Measurements from ENCODE around the gene HGF.

HGF gene

GRCh38 chr7:81768951-81769778 lies 682 bp downstream of the HGF start:
- in situ Hi-C loops (cut with HindIII; ENCODE audit: low pct_unique_long_range_greater_than_20kb, low sequenced_read_pairs), result no loop called here
- no peak for DNase-seq (ENCODE audit: low read depth in 1 of 2, low spot score in 1 of 2)

DNA sequence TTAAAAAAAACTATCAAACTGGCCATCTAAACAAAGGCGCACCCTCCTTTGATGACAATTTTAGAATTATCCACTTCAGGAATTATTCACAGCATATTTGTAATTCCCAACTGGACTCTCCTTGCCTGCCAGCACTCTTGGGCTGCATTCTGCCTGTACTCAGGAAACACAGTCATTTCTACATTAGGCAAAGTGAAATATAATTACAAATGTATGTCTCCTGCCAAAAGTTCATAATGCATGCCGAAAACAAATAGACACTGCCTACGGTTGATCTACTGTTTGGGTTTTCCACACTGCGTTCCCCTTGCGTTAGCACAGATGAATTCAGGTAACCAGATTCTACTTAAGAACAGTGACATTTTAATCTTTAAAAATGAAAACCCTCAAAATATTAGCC lies 1.9 kb downstream of the HGF start:
- DNase-seq (ENCODE audit: low read depth in 1 of 2, low spot score in 1 of 2), result no peak
- in situ Hi-C loops (cut with HindIII; ENCODE audit: low pct_unique_long_range_greater_than_20kb, low sequenced_read_pairs), result no loop called here
- TF ChIP-seq JUND (IDR thresholded peaks at IDR 0.05; ENCODE audit: low read depth), result no peak

More at GRCh38 chr7:81768951-81769778, 682 bp downstream of the HGF start:
- TF ChIP-seq JUND (IDR thresholded peaks at IDR 0.05; ENCODE audit: low read depth), result no peak

DNA sequence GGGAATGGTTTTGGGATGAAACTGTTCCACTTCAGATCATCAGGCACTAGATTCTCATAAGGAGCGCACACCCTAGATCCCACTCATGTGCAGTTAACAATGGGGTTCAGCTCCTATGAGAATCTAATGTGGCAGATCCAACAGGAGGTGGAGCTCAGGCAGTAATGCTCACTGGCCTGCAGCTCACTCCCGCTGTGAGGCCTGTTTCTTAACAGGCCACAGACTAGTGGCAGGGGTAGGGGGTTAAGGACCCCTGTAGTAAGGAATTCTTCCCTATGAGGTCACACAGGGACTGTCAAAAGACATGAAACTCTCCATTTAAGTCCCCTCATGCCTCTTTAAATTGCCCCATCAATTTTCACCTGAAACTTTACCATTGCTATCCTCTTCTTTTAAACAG lies 8.0 kb downstream of the HGF start:
- in situ Hi-C loops (cut with HindIII; ENCODE audit: low pct_unique_long_range_greater_than_20kb, low sequenced_read_pairs), result no loop called here
- no peak for TF ChIP-seq JUND (IDR thresholded peaks at IDR 0.05; ENCODE audit: low read depth)
- DNase-seq (ENCODE audit: low read depth in 1 of 2, low spot score in 1 of 2), result no peak

DNA sequence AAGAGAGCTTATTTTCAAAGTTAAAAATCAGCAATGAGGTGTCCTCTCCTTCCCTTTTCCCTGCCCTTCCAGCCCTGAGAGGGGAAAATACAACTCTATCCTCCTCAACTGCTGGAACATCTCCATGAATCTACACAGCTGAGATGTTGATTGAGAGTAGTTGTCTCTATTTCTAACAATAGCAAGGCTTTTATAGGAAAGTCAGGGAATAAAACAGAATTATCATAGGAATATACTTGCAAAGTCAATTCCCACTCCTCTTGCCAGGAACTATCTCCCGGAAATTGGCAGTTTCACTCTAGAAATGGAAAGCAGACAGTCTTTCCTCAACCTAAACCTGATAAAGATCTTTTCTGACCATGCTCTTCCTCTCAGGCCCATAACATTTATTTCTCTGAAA lies 8.8 kb downstream of the HGF start:
- in situ Hi-C loops (cut with HindIII; ENCODE audit: low pct_unique_long_range_greater_than_20kb, low sequenced_read_pairs), result no loop called here
- no peak for DNase-seq (ENCODE audit: low read depth in 1 of 2, low spot score in 1 of 2)
- no peak for TF ChIP-seq JUND (IDR thresholded peaks at IDR 0.05; ENCODE audit: low read depth)

DNA sequence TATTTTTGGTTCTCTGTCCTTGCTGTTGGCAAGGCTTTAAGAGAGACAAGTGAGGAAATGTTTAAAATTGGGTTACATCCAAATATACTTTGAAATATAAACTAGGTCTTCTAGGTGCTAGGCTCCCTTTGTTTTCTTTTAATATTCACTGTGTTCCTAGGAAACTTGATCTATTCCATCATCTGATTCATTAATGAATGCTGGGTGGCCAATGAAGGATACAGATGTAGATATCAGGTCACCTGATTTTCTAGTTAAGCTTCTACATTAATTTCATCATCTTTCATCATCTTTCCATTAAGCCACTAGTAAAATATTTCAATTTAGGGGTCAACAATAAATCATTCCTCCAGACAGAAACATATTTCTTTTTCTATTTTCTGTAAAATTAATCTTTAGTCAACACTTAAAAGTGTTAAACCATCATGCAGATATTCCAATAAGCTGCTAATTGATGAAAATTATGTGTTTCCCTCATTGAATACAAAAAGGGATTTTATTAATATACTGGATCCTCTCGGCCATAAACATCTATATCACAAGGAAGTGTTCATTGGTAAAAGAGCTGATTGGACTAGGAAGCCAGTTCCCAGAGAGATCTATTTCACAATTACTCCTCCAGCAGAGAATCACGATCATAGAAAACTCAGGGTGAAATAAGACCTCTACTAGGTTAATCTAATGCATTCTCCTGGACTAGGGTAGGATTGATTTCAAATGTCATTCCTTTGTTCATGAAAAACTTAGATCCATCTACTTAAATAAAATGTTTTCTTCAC lies 14.7 kb downstream of the HGF start:
- no peak for DNase-seq (ENCODE audit: low read depth in 1 of 2, low spot score in 1 of 2)
- in situ Hi-C loops (cut with HindIII; ENCODE audit: low pct_unique_long_range_greater_than_20kb, low sequenced_read_pairs), result no loop called here

GRCh38 chr7:81753392-81753791 lies 16.5 kb downstream of the HGF start:
- in situ Hi-C loops (cut with HindIII; ENCODE audit: low pct_unique_long_range_greater_than_20kb, low sequenced_read_pairs), result no loop called here
- TF ChIP-seq JUND (IDR thresholded peaks at IDR 0.05; ENCODE audit: low read depth), result no peak
- no peak for DNase-seq (ENCODE audit: low read depth in 1 of 2, low spot score in 1 of 2)

More for the DNA sequence above, 14.7 kb downstream of the HGF start:
- TF ChIP-seq JUND (IDR thresholded peaks at IDR 0.05; ENCODE audit: low read depth), result no peak

GRCh38 chr7:81752318-81752714 lies 17.5 kb downstream of the HGF start:
- DNase-seq (ENCODE audit: low read depth in 1 of 2, low spot score in 1 of 2), result no peak
- TF ChIP-seq JUND (IDR thresholded peaks at IDR 0.05; ENCODE audit: low read depth), result no peak
- in situ Hi-C loops (cut with HindIII; ENCODE audit: low pct_unique_long_range_greater_than_20kb, low sequenced_read_pairs), result no loop called here

- in situ Hi-C loops (cut with HindIII; ENCODE audit: low pct_unique_long_range_greater_than_20kb, low sequenced_read_pairs), result no loop called here
- no peak for DNase-seq (ENCODE audit: low read depth in 1 of 2, low spot score in 1 of 2)
- TF ChIP-seq JUND (IDR thresholded peaks at IDR 0.05; ENCODE audit: low read depth), result no peak
Observed at GRCh38 chr7:81751619-81752317, 18.1 kb downstream of the HGF start.

DNA sequence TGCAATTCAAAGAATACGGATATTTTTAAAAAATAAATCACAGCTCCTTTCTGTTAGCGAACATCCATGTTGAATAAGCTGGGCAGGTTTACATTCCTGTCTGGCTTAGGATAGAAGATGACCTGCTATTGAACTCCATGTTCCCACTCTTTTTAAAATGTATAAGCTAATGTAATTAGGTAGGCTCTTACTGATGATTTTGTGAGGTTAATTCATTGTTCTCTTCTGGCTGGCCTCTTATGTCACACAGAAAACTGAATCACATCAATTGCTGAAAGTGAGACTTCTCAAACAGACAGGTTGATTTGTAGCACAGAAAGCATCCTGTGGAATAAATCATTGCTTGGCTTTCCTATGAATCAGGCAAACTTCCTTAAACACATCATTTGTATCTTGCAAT lies 24.2 kb downstream of the HGF start:
- DNase-seq (ENCODE audit: low read depth in 1 of 2, low spot score in 1 of 2), result no peak
- TF ChIP-seq JUND (IDR thresholded peaks at IDR 0.05; ENCODE audit: low read depth), result no peak
- in situ Hi-C loops (cut with HindIII; ENCODE audit: low pct_unique_long_range_greater_than_20kb, low sequenced_read_pairs), result no loop called here

DNA sequence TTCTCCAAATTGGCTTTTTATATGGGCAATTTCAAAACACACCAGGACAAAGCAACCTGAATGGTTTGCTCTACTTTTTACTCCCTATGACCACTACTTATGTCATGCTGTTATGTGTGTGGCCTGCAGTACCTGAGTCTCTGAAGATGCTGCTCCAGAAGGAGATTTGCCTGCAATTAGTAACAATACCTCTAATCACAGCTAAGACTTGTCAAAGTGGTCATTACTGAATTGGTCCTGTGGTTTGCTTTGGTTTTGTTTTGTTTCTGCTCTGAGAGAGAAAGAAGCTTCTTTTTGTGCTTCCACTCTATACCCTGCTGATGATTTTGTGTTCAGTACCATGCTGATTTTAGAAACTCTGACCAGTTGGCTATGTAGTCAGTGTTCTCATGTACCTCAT lies 25.5 kb downstream of the HGF start:
- no peak for TF ChIP-seq JUND (IDR thresholded peaks at IDR 0.05; ENCODE audit: low read depth)
- in situ Hi-C loops (cut with HindIII; ENCODE audit: low pct_unique_long_range_greater_than_20kb, low sequenced_read_pairs), result no loop called here
- no peak for DNase-seq (ENCODE audit: low read depth in 1 of 2, low spot score in 1 of 2)

DNA sequence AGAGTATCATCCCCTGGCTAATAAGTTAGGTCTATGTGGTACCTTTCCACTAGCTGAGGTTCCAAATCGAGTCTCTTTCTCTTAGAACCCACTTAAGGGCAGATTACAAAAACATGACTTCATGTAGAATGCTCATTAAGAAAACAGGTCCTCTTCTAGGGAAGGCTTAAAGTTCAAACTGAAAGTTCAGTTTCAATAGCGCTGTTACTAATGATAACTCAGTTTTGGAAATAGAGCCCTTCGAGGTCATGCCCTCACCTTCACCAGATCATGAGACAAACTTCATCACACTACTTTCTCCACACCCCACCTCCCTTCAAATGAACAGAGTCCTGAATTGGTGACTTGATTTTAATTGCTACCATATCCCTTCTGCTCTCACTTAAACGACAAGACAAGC lies 26.2 kb downstream of the HGF start:
- in situ Hi-C loops (cut with HindIII; ENCODE audit: low pct_unique_long_range_greater_than_20kb, low sequenced_read_pairs), result no loop called here
- TF ChIP-seq JUND (IDR thresholded peaks at IDR 0.05; ENCODE audit: low read depth), result no peak
- DNase-seq (ENCODE audit: low read depth in 1 of 2, low spot score in 1 of 2), result no peak

DNA sequence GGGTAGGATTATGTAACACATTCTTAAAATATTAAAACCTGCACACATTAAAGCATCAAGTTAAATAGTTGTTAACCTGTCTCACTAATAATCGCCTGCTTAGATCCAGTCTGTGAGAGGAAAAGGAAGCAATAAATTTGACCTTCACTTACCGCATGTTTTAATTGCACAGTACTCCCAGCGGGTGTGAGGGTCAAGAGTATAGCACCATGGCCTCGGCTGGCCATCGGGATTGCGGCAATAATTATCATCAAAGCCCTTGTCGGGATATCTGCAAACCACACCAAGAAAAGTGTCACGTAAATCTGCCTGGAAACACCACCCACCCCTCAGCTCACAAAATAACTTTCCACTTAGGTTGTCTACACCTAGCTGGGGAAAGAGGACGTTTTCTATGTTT lies 26.6 kb downstream of the HGF start:
- in situ Hi-C loops (cut with HindIII; ENCODE audit: low pct_unique_long_range_greater_than_20kb, low sequenced_read_pairs), result no loop called here
- no peak for TF ChIP-seq JUND (IDR thresholded peaks at IDR 0.05; ENCODE audit: low read depth)
- no peak for DNase-seq (ENCODE audit: low read depth in 1 of 2, low spot score in 1 of 2)

- in situ Hi-C loops (cut with HindIII; ENCODE audit: low pct_unique_long_range_greater_than_20kb, low sequenced_read_pairs), result no loop called here
- no peak for DNase-seq (ENCODE audit: low read depth in 1 of 2, low spot score in 1 of 2)
- TF ChIP-seq JUND (IDR thresholded peaks at IDR 0.05; ENCODE audit: low read depth), result no peak
Observed at GRCh38 chr7:81740403-81740802, 29.4 kb downstream of the HGF start.
